GM19099 (cell line): ENCODE results near the gene SLC23A3.
A peak's percentile ranks its signal among the peaks of the same experiment; 100 is the strongest.

Experiments used
- POLR2A ChIP-seq: IDR thresholded peaks from 3 replicates; pipeline ENCODE4 v1.6.1; 2011; ENCODE audit warnings: low read depth; ENCODE audit not compliant: insufficient read length; ENCODE audit errors: extremely low read depth

Gene SLC23A3

DNA sequence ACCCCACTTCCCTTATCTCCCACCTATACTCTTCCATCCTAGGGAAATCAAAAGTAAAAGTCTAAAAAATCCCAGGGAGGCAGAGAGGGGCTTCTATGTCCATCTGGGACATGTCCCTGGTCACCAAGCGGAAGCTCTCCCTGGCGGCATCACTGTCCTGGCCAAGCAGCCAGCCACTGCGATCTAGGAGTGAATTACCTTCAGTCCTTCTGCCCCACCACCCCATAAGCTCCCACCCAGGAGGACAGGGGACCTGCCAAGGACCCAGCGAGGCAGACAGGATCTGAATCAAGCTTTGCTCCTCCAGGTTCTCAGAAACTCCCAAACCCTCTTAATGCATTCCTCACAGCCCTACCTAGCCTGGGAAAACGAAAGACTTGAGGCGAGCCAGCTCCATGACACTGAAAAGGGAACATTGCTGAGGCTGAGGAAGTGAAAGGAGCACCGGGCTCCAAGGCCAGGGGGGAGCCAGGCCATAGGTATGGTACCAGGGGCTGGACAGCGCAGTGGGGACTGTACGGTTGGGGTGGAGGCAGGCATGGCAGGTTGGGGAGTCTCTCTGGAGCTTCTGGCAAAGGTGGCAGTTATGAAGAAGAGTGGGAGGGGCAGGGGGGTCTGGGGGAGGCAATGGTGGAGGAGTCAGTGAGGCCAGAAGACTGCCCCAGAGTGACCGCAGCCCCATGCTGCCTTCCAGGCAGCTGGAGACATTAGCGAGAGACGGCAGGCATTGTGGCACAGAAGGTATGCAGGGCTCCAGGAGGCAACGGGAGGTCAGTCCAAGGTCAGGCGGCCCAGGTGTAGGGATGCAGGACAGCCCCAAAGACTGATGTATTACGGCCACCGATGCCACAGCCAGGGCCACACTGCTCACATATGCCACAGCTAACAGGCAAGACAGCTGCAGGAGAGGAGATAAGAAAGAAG is 2.7 kb upstream of the SLC23A3 start:
- TF ChIP-seq POLR2A, result no peak

DNA sequence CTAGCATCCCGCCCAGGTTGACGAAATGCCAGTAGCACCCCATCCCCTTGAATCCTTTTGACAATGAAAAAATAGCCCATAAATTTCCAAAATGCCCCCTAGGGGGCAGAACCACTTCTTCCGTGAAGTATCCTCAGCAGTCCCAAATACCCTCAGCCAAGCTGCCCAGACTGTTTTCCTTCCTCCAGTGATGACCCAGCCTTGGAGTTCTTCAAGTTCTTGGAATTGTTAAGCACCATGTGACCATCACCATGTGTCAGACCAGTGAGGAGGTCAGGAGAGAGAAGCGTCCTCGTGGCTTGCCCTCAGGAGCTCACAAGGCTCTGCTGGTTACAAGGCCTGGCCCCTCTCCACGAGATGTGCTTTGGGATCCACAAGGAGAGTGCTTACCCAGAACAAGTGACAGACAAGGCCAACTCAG is 1.4 kb upstream of the SLC23A3 start:
- TF ChIP-seq POLR2A, result no peak

DNA sequence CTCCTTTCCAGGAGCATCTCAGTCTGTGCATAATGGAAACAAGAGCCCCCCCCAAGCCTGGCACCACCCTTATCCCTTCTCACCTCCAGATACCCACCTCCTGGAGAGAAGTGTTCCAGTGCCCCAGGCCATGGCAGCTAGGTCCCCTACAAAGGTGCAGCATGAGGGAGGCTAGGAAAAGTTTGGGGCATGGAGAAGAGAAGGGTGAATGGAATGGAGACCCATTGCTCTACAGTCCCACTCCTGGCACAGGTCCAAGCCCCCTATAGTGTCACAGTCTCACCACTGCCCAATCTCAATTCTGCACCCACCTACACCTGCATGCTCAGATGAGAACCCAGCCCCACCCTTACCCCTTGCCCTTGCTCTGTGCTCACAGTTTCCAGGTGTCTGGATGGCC is 897 bp downstream of the SLC23A3 start:
- no peak for TF ChIP-seq POLR2A

DNA sequence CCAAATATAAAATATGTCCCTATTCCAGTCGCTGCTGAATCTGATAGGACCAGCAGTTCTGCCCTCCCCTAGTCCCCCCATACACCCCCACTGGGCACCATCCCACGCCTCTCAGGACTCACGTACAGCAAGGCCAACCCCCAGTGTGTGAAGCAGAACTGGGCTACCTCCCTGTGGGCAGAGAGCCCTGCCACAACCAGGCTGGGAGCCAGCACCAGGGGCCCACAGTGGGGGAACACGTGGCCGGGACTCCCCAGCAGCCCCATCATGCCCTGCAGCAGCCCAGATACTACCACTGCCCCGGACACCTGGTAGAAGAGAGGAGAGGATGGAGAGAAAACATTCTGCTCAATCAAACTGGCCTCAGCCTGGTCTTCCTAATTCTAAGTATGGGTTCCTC is 1.3 kb downstream of the SLC23A3 start:
- TF ChIP-seq POLR2A, result no peak

- no peak for TF ChIP-seq POLR2A
These were observed 1.8 kb downstream of the SLC23A3 start for GRCh38 chr2:219167997-219168396.

DNA sequence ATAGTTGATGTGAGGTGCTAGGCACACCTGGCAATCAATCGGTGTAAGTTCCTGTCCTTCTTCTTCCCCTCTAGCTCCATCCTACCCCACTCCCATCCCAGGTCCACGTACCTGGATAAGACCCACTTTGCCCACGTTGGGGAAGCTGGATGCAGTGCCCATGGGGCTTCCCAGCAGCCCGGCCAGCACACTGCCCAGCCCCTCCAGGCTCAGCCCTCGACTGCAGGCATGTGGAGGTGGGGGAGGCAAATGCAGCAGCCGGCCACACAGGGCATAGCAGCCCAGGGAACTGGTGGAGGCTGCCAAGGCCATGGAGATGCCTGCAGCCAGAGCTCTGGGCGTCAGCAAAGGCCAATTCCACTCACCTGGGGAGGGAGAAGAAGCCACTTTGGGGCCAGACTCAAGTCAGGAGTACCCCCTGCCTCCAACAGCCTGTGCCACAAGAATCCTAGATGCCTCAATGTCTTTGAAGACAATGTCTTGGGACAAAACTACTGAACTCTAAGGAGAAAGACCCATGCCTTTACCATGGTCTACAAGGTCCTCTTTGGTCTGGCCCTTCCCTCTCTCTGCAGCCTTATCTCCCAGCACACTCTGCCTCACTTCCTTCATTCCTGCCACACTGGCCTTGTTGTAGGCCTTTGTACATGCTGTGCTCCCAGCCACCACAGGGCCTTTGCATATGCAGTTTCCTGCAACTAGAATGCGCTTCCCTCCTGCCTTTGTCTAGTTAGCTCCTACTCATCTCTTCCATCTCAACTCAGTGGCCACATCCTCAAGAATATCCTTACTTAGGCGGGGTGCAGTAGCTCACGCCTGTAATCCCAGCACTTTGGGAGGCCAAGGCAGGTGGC is 4.5 kb downstream of the SLC23A3 start:
- TF ChIP-seq POLR2A, result no peak

- no peak for TF ChIP-seq POLR2A
These were observed 6.7 kb downstream of the SLC23A3 start for GRCh38 chr2:219163156-219163555.

GRCh38 chr2:219161097-219161496 is 8.7 kb downstream of the SLC23A3 start:
- no peak for TF ChIP-seq POLR2A

GRCh38 chr2:219160186-219161017 is 9.4 kb downstream of the SLC23A3 start, which contains the start of gene NHEJ1:
NHEJ1 (minus strand) TSS chr2:219160815; CDS start chr2:219158362, 2,453 bp downstream.
- TF ChIP-seq POLR2A, result peak; percentile 85

GRCh38 chr2:219159771-219160185 is 10.1 kb downstream of the SLC23A3 start:
- no peak for TF ChIP-seq POLR2A

- no peak for TF ChIP-seq POLR2A
These were observed 11.2 kb downstream of the SLC23A3 start for GRCh38 chr2:219158586-219158985.

- no peak for TF ChIP-seq POLR2A
These were observed 11.8 kb downstream of the SLC23A3 start for GRCh38 chr2:219158025-219158424.

DNA sequence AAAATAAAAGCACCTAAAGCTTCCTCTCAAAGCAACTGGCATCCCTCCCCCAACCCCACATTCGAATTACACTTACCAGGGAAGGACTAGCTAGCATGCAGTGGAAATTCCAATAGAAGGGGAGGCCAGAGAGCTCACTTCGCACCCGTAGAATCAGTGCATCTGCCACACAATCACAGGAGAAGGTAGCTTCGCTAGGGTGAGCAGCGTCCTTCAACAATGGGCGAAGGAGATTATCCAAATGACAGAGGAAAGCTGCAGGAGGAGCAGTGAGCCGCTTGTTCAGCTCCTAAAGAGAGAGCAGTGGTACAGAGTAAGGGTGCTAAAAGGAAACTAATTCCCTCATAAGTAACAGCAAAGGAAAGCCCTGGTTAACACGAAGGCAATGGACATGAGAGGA is 12.4 kb downstream of the SLC23A3 start:
- no peak for TF ChIP-seq POLR2A

DNA sequence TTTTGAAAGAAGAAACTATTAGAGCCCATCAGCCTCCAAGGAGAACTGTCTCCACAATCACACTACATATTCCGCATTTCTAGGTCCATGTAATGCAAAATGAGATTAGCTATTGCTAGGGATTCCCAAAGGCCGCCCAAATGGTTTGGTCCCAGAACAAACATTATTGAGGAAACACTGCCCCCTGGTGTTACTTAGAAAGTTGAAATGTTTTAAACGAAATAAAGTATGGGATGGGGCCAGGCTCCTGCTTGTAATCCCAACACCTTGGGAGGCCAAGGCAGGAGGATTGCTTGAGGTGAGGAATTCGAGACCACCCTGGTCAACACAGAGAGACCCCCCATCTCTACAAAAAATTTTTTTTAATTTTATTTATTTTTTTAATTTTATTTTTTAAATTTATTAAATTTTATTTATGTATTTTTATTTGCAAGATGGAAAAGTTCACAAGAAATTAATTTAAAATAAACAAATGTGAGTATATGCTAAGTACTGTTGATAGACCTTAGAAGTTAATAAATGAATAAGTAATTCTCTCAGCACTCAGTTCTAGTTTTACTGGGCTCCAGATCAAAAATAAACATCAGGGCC is 14.7 kb downstream of the SLC23A3 start:
- no peak for TF ChIP-seq POLR2A

DNA sequence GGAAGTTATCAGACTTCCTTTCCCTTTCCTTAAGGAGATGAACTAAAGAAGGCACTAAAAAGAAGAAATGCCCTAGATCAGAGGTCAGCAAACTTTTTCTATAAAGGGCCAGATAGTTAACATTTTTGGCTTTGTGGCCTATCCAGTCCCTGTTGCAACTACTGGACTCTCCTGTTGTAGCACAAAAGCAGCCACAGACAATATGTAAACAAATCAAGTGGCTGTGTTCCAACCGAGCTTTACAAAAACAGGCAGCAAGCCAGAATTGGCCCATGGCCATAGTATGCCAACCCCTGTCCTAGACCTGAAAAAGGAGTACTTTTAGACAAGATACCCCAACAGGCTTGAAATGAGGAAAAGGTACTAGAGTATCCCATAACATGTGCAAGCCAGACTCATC is 20.2 kb downstream of the SLC23A3 start:
- no peak for TF ChIP-seq POLR2A

- TF ChIP-seq POLR2A, result no peak
These were observed 27.5 kb downstream of the SLC23A3 start for GRCh38 chr2:219142329-219142728.
